K562 (cell line): ENCODE data around the gene ATG14. TPM values are rescaled to one million over a fixed set of nuclear protein-coding genes. Genes with fewer than 3 reads are reported as not detected.

Source experiments
- ATAC-seq: fragments of 200-7000 bp; cut with Tn5 transposase; 3 replicates; pipeline ENCODE4 v1.9.1; 2020; ENCODE audit warnings: moderate library complexity
- BruUV-seq: library from RNA; stranded (reverse); fragments of 400-500 nt; replicated peaks from 2 replicates; lab custom pipeline; 2021; lab: Mats Ljungman, UMichigan
- CTCF ChIA-PET: fragments of 300-600 bp; formaldehyde crosslinking; extraction: SDS; loops from one replicate; lab custom pipeline; 2021; ENCODE audit warnings: low intra/inter-chr PET ratio; lab: Yijun Ruan, JAX
- POLR2A ChIA-PET: fragments of 300-600, 350-650 bp; sonication (Branson Sonifier 250); formaldehyde crosslinking; extraction: SDS; loops from one replicate; lab custom pipeline; 2021; ENCODE audit warnings: antibody characterized with exemption, inconsistent platforms; lab: Yijun Ruan, JAX
- DNase-seq, 4 experiments: peaks; one replicate each; pipeline versions ENCODE4 v3.0.0 to v3.0.0-alpha.2; 2011 to 2018; ENCODE audit warnings: low spot score in 3 of 4, mixed read lengths in 3 of 4; ENCODE audit errors: extremely low read depth in 1 of 4
- FAIRE-seq: peaks from 2 replicates; lab custom pipeline; 2011; peaks lifted over from hg19 to GRCh38; lab: Jason Lieb, UNC
- H2AFZ ChIP-seq: 2 replicates; pipeline ENCODE4 v1.6.0; 2011; ENCODE audit warnings: low read depth, low read length, control low read depth, inconsistent platforms
- H3K27ac ChIP-seq: fragments of 200-600 bp; 3 replicates; pipeline ENCODE4 v1.8.0; 2011; ENCODE audit warnings: low read depth, mild to moderate bottlenecking, control low read depth, inconsistent platforms, low read length, moderate library complexity, mixed read lengths; ENCODE audit errors: extremely low read depth
- H3K27me3 ChIP-seq, 2 experiments: fragments of 300-600 bp in 1 of 2; 2 replicates in 1 of 2; 3 replicates in 1 of 2; pipeline versions ENCODE4 v1.6.0 to v1.8.0; 2011; ENCODE audit warnings: inconsistent platforms in 2 of 2, low read length in 2 of 2, mild to moderate bottlenecking in 1 of 2, mixed read lengths in 1 of 2, moderate library complexity in 1 of 2; ENCODE audit not compliant: control insufficient read depth in 2 of 2, insufficient read depth in 2 of 2
- H3K36me3 ChIP-seq: fragments of 300-600 bp; 3 replicates; pipeline ENCODE4 v1.8.0; 2011; ENCODE audit warnings: mild to moderate bottlenecking, low read length, inconsistent platforms; ENCODE audit not compliant: control insufficient read depth, insufficient read depth
- H3K4me1 ChIP-seq, 2 experiments: fragments of 200-600 bp in 1 of 2; replicated peaks in 1 of 2; 2 replicates in 1 of 2; 3 replicates in 1 of 2; pipeline versions ENCODE4 v1.5.1 to v1.8.0; 2011; ENCODE audit warnings: inconsistent platforms in 2 of 2, low read length in 2 of 2, mild to moderate bottlenecking in 1 of 2, mixed read lengths in 1 of 2, moderate library complexity in 1 of 2; ENCODE audit not compliant: control insufficient read depth in 2 of 2, insufficient read depth in 2 of 2
- H3K4me2 ChIP-seq: 2 replicates; pipeline ENCODE4 v1.6.1; 2011; ENCODE audit warnings: low read length, control low read depth, inconsistent platforms, mixed read lengths; ENCODE audit not compliant: insufficient read depth
- H3K4me3 ChIP-seq: fragments of 200-600 bp; sonication (generic), shearing (Covaris generic); 2 replicates; pipeline ENCODE4 v1.5.1; 2016; ENCODE audit warnings: control low read depth, inconsistent platforms
- H3K79me2 ChIP-seq: fragments of 200-600 bp; 3 replicates; pipeline ENCODE4 v1.8.0; 2011; ENCODE audit warnings: low read length, inconsistent platforms; ENCODE audit not compliant: control insufficient read depth, insufficient read depth
- H3K9ac ChIP-seq, 2 experiments: 2 replicates each; pipeline versions ENCODE4 v1.6.0 to v1.6.1; 2011; ENCODE audit warnings: low read depth in 2 of 2, low read length in 2 of 2, control low read depth in 1 of 2, inconsistent platforms in 1 of 2, mild to moderate bottlenecking in 1 of 2, mixed read lengths in 1 of 2; ENCODE audit not compliant: insufficient read depth in 1 of 2
- H3K9me1 ChIP-seq: one replicate; pipeline ENCODE4 v1.6.0; 2011; ENCODE audit warnings: inconsistent platforms, mild to moderate bottlenecking, low read length, moderate library complexity; ENCODE audit not compliant: control insufficient read depth, insufficient read depth
- H3K9me3 ChIP-seq: replicated peaks from 2 replicates; pipeline ENCODE4 v1.5.1; 2011; ENCODE audit warnings: low read depth, low read length, inconsistent platforms; ENCODE audit not compliant: control insufficient read depth, insufficient read depth
- H4K20me1 ChIP-seq: replicated peaks from 2 replicates; pipeline ENCODE4 v1.6.1; 2011; ENCODE audit warnings: low read length, inconsistent platforms, mixed read lengths; ENCODE audit not compliant: control insufficient read depth, insufficient read depth
- CTCF ChIP-seq, 3 experiments: IDR thresholded peaks in 2 of 3; conservative IDR thresholded peaks in 1 of 3; 2 replicates each; pipeline ENCODE4 v1.5.1; 2011 to 2012; ENCODE audit warnings: low read length in 3 of 3, mild to moderate bottlenecking in 3 of 3, control low read depth in 2 of 3, improper control_type of control experiment in 1 of 3, inconsistent platforms in 1 of 3, low read depth in 1 of 3, mixed read lengths in 1 of 3, moderate library complexity in 1 of 3; ENCODE audit not compliant: insufficient read depth in 2 of 3
- JUND ChIP-seq, 2 experiments: IDR thresholded peaks; 2 replicates in 1 of 2; 3 replicates in 1 of 2; pipeline ENCODE4 v1.6.1; 2011; ENCODE audit warnings: borderline replicate concordance in 2 of 2, low read depth in 2 of 2, low read length in 2 of 2, improper control_type of control experiment in 1 of 2, missing biosample characterization in 1 of 2, missing genetic modification characterization in 1 of 2, missing genetic modification reagents in 1 of 2
- NFE2 ChIP-seq: IDR thresholded peaks from 2 replicates; pipeline ENCODE4 v1.6.1; 2014; ENCODE audit warnings: antibody characterized with exemption, low read depth
- ZNF589 ChIP-seq: fragments of 200-800 bp; sonication (Bioruptor generic); IDR thresholded peaks from 2 replicates; pipeline ENCODE4 v1.6.1; 2016; ENCODE audit warnings: low read depth, missing genetic modification characterization, missing compliant biosample characterization
- WGBS: fragments of 100-300 bp; shearing (Covaris generic); methylation state at CpG from one replicate; pipeline ENCODE4 v1.1.6; 2016; ENCODE audit warnings: low coverage, mixed read lengths; ENCODE audit not compliant: insufficient coverage; ENCODE audit errors: missing lambda C conversion rate; 5-methylcytosine and 5-hydroxymethylcytosine counted together
- in situ Hi-C: fragments of 300-500 bp; cut with MboI; formaldehyde crosslinking; loops from 4 replicates; pipeline ENCODE4 v1.15.0; 2018; ENCODE audit warnings: inconsistent platforms, mixed read lengths
- intact Hi-C: fragments of 100-400 bp; cut with micrococcal nuclease; formaldehyde crosslinking; loops from 2 replicates; pipeline ENCODE4 v1.14.2; 2022
- polyA plus RNA-seq, 8 experiments: library from polyadenylated mRNA; depleted of rRNA in 4 of 8; stranded (reverse) in 5 of 8; unstranded in 3 of 8; fragments of >200 nt; fragmentation: Nextera tagmentation in 2 of 8; fragmentation: Illumina TruSeq in 1 of 8; extraction: Ambion mirVana in 2 of 8; extraction: Trizol in 1 of 8; gene quantifications; 2 replicates each; pipeline versions ENCODE4 v1.2.1 to v1.2.3, GENCODE V29; 2011 to 2014; ENCODE audit warnings: inconsistent platforms in 1 of 8, missing spikeins in 1 of 8
- total RNA-seq, 7 experiments: library from RNA; depleted of rRNA in 6 of 7; stranded (reverse); fragments of >200 nt in 6 of 7; fragmentation: Illumina TruSeq in 2 of 7; extraction: Trizol in 2 of 7; gene quantifications; 2 replicates each; pipeline versions ENCODE4 v1.2.1 to v1.2.3, GENCODE V29; 2011 to 2021; ENCODE audit warnings: low replicate concordance in 1 of 7
- TF ChIP-seq, protein P1 (sequence below), 2 experiments: IDR thresholded peaks; 2 replicates each; pipeline ENCODE4 v1.6.1; 2011; ENCODE audit warnings: borderline replicate concordance in 1 of 2, control low read depth in 1 of 2, low read depth in 1 of 2, low read length in 1 of 2, mild to moderate bottlenecking in 1 of 2, mixed read lengths in 1 of 2, moderate library complexity in 1 of 2; ENCODE audit not compliant: insufficient read depth in 1 of 2, insufficient read length in 1 of 2, poor library complexity in 1 of 2, severe bottlenecking in 1 of 2; ENCODE audit errors: extremely low read depth in 1 of 2

ATG14 gene
- total and polyA plus RNA-seq, 9 of the 15 experiments (the other 6 are each of a cell fraction or from before 2014, with no cell fraction given), result 0.55 to 4.2 (median 3.5) TPM

- ATAC-seq (no peak), FAIRE-seq (no peak), DNase-seq (no peak)
- in situ Hi-C loops, result no loop called here
- H2AFZ ChIP-seq, result no peak overlapping the region
- H3K36me3 ChIP-seq, result peaks cover 41% of the 10 kb centered on the region
- H3K27me3 ChIP-seq, result no peaks in the 10 kb centered on the region
- H3K9ac ChIP-seq, result no peak overlapping the region
- no peaks in the 10 kb centered on the region for H3K9me3 ChIP-seq
- 90% methylated on average over 4 of the region's 5 CpGs for WGBS
- no peak for TF ChIP-seq JUND (IDR thresholded peaks at IDR 0.05; ENCODE audit: borderline replicate concordance, low read depth, low read length)
- no peak for TF ChIP-seq JUND (tag; IDR thresholded peaks at IDR 0.05; ENCODE audit: borderline replicate concordance, low read depth, low read length)
- no peak for TF ChIP-seq ZNF589
- TF ChIP-seq, protein P1, sequence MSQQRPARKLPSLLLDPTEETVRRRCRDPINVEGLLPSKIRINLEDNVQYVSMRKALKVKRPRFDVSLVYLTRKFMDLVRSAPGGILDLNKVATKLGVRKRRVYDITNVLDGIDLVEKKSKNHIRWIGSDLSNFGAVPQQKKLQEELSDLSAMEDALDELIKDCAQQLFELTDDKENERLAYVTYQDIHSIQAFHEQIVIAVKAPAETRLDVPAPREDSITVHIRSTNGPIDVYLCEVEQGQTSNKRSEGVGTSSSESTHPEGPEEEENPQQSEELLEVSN (IDR thresholded peaks at IDR 0.05; ENCODE audit: borderline replicate concordance in 1 of 2, extremely low read depth in 1 of 2, insufficient read depth in 1 of 2, insufficient read length in 1 of 2, low read depth in 1 of 2, low read length in 1 of 2, poor library complexity in 1 of 2, severe bottlenecking in 1 of 2), result no peak
- TF ChIP-seq CTCF (IDR thresholded peaks at IDR 0.05 in 2 of 3, conservative IDR thresholded peaks at IDR 0.05 in 1 of 3; ENCODE audit: insufficient read depth in 2 of 3, low read depth in 1 of 3, low read length in 3 of 3), result peak in 1 of 3 experiments; percentile 5; a peak in 1 of 6 replicates
- TF ChIP-seq NFE2, result no peak
- no peak overlapping the region for H3K27ac ChIP-seq
- no peaks in the 10 kb centered on the region for H3K79me2 ChIP-seq
- POLR2A ChIA-PET, result no interaction called here
- intact Hi-C loops, result loop anchor here (10.0 kb wide), 1 partner anchor 48 kb away; no protein-coding TSS in a partner anchor
- H3K4me2 ChIP-seq, result no peak overlapping the region
- peaks cover 11 to 13% of the 10 kb centered on the region in 2 experiments for H3K4me1 ChIP-seq
- no TSS peak for BruUV-seq
- no peaks in the 10 kb centered on the region for H3K9me1 ChIP-seq
- CTCF ChIA-PET, result no interaction called here
- no peak overlapping the region for H3K4me3 ChIP-seq
- no peaks in the 10 kb centered on the region for H4K20me1 ChIP-seq
These were observed 34.4 kb downstream of the ATG14 start for GRCh38 chr14:55377236-55377635.
